GM23248 (cell line): ENCODE results near the gene ADNP. TPM values are rescaled to one million over a fixed set of nuclear protein-coding genes. Genes with fewer than 3 reads are reported as not detected.
"Not testable (repeated sequence)": the region's sequence is repeated elsewhere in the genome, so short reads cannot be mapped to it uniquely, and the experiment has no call there.

Source experiments
- DNase-seq: peaks from one replicate; pipeline ENCODE4 v3.0.0-alpha.2; 2015
- H2AFZ ChIP-seq: fragments of 200-600 bp; sonication (generic); 2 replicates; pipeline ENCODE4 v1.6.1; 2016; ENCODE audit warnings: antibody characterized with exemption
- H3F3A ChIP-seq: fragments of 200-600 bp; sonication (generic); 2 replicates; pipeline ENCODE4 v1.6.1; 2016; ENCODE audit warnings: mild to moderate bottlenecking, antibody characterized with exemption, mixed run types; ENCODE audit not compliant: insufficient read depth
- H3K27ac ChIP-seq: fragments of 200-600 bp; sonication (generic); 2 replicates; pipeline ENCODE4 v1.5.1; 2016; ENCODE audit warnings: mild to moderate bottlenecking
- H3K27me3 ChIP-seq: fragments of 200-600 bp; sonication (generic); replicated peaks from 2 replicates; pipeline ENCODE4 v1.6.1; 2016; ENCODE audit warnings: mild to moderate bottlenecking; ENCODE audit not compliant: insufficient read depth
- H3K36me3 ChIP-seq: fragments of 200-600 bp; sonication (generic); 2 replicates; pipeline ENCODE4 v1.6.1; 2016; ENCODE audit warnings: low read depth, mild to moderate bottlenecking
- H3K4me1 ChIP-seq: fragments of 200-600 bp; sonication (generic); 2 replicates; pipeline ENCODE4 v1.6.1; 2016; ENCODE audit warnings: mild to moderate bottlenecking; ENCODE audit not compliant: insufficient read depth
- H3K4me2 ChIP-seq: fragments of 200-600 bp; sonication (generic); one replicate; pipeline ENCODE4 v1.6.1; 2016; ENCODE audit warnings: mild to moderate bottlenecking; ENCODE audit not compliant: unreplicated experiment
- H3K4me3 ChIP-seq: fragments of 200-600 bp; sonication (generic); 2 replicates; pipeline ENCODE4 v1.5.1; 2016; ENCODE audit warnings: mild to moderate bottlenecking
- H3K79me2 ChIP-seq: fragments of 200-600 bp; sonication (generic); 2 replicates; pipeline ENCODE4 v1.6.1; 2016; ENCODE audit warnings: mild to moderate bottlenecking; ENCODE audit not compliant: insufficient read depth
- H3K9ac ChIP-seq: fragments of 200-600 bp; sonication (generic); 2 replicates; pipeline ENCODE4 v1.6.1; 2016; ENCODE audit warnings: mild to moderate bottlenecking
- H3K9me2 ChIP-seq: fragments of 200-600 bp; sonication (generic); 2 replicates; pipeline ENCODE4 v1.6.1; 2016; ENCODE audit warnings: mixed run types, mild to moderate bottlenecking, moderate library complexity; ENCODE audit not compliant: insufficient read depth
- H3K9me3 ChIP-seq: fragments of 200-600 bp; sonication (generic); one replicate; pipeline ENCODE4 v1.6.1; 2017; ENCODE audit warnings: low read depth
- H4K20me1 ChIP-seq: fragments of 200-600 bp; sonication (generic); 2 replicates; pipeline ENCODE4 v1.6.0; 2016; ENCODE audit not compliant: insufficient read depth
- EZH2 ChIP-seq: fragments of 200-600 bp; sonication (generic); IDR thresholded peaks from 2 replicates; pipeline ENCODE4 v1.6.1; 2018; ENCODE audit warnings: antibody characterized with exemption, mild to moderate bottlenecking; ENCODE audit not compliant: insufficient read depth, poor library complexity, severe bottlenecking
- EZH2phosphoT487 ChIP-seq: fragments of 200-600 bp; sonication (generic); IDR thresholded peaks from 2 replicates; pipeline ENCODE4 v1.6.1; 2018; ENCODE audit warnings: antibody characterized with exemption, moderate library complexity, mild to moderate bottlenecking, low read depth; ENCODE audit not compliant: insufficient read depth
- WGBS, 2 experiments: methylation state at CpG; one replicate each; pipeline ENCODE4 v1.1.6; 2015 to 2017; ENCODE audit warnings: low lambda C conversion rate in 2 of 2, low coverage in 1 of 2; ENCODE audit errors: missing lambda C conversion rate in 2 of 2; 5-methylcytosine and 5-hydroxymethylcytosine counted together
- in situ Hi-C: fragments of 300-500 bp; cut with MboI; formaldehyde crosslinking; loops from 2 replicates; pipeline ENCODE4 v1.15.0; 2020
- polyA plus RNA-seq: library from polyadenylated mRNA; unstranded; fragments of >200 nt; fragmentation: Nextera tagmentation; extraction: Ambion mirVana; gene quantifications from 2 replicates; pipeline ENCODE4 v1.2.1, GENCODE V29; 2016
- total RNA-seq: library from RNA; depleted of rRNA; stranded (reverse); fragments of >200 nt; shearing (Covaris generic); gene quantifications from 2 replicates; pipeline ENCODE4 v1.2.3, GENCODE V29; 2014

Gene ADNP
- total and polyA plus RNA-seq, 2 experiments from 2014 or later, result 14.9 to 34.2 TPM

DNA sequence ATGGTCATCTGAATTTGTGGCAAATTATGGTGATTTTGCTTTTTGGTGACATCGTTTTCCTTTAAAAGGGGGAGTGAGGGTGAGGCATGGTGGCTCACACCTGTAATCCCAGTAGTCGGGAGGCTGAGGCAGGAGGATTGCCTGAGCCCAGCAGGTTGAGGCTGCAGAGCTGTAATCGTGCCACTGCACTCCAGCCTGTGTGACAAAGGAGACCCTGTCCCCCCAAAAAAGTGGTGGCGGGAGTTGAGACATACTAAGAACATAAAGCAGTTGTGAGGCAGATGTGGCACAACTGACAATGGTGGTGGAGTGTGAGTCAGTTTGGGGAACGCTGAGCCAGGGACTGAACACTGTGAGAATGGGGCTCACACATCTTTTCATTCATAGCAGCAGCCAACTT lies 45.5 kb downstream of the ADNP start:
- no peak overlapping the region for H2AFZ ChIP-seq
- no peak overlapping the region for H3K4me2 ChIP-seq
- in situ Hi-C loops, result no loop called here
- TF ChIP-seq EZH2 (no peak), EZH2phosphoT487 (no peak)
- H3K36me3 ChIP-seq, result peaks cover 24% of the 10 kb centered on the region
- H3K9me3 ChIP-seq, result no peaks in the 10 kb centered on the region
- no peaks in the 10 kb centered on the region for H3K4me1 ChIP-seq
- no peak for DNase-seq
- peaks cover 17% of the 10 kb centered on the region; the same call in 1 of the 2 replicates for H3F3A ChIP-seq
- peaks cover 24% of the 10 kb centered on the region for H3K79me2 ChIP-seq
- H4K20me1 ChIP-seq, result no peaks in the 10 kb centered on the region
- 74 to 81% methylated on average over 5 of the region's 5 CpGs for WGBS, 2 experiments
- H3K27me3 ChIP-seq, result no peaks in the 10 kb centered on the region
- H3K4me3 ChIP-seq, result no peak overlapping the region
- no peak overlapping the region for H3K27ac ChIP-seq
- H3K9ac ChIP-seq, result no peak overlapping the region
- no peaks in the 10 kb centered on the region for H3K9me2 ChIP-seq

- peaks cover 17% of the 10 kb centered on the region for H3K36me3 ChIP-seq
- TF ChIP-seq EZH2, result no peak
- no peak for TF ChIP-seq EZH2phosphoT487
- DNase-seq, result no peak
- no peak overlapping the region for H3K4me2 ChIP-seq
- H3K27me3 ChIP-seq, result no peaks in the 10 kb centered on the region
- 58 to 67% methylated on average over 7 of the region's 7 CpGs for WGBS, 2 experiments
- H3K27ac ChIP-seq, result no peak overlapping the region
- in situ Hi-C loops, result no loop called here
- H3K4me1 ChIP-seq, result no peaks in the 10 kb centered on the region
- H3F3A ChIP-seq, result peaks cover 12% of the 10 kb centered on the region; the same call in 1 of the 2 replicates
- H4K20me1 ChIP-seq, result no peaks in the 10 kb centered on the region
- no peak overlapping the region for H2AFZ ChIP-seq
- no peaks in the 10 kb centered on the region for H3K9me3 ChIP-seq
- H3K9ac ChIP-seq, result no peak overlapping the region
- no peak overlapping the region for H3K4me3 ChIP-seq
- no peaks in the 10 kb centered on the region for H3K9me2 ChIP-seq
- peaks cover 17% of the 10 kb centered on the region for H3K79me2 ChIP-seq
These were observed 46.2 kb downstream of the ADNP start for GRCh38 chr20:50885068-50885467.

GRCh38 chr20:50883856-50884255 lies 47.4 kb downstream of the ADNP start:
- H3K9me3 ChIP-seq, result no peaks in the 10 kb centered on the region
- in situ Hi-C loops, result no loop called here
- H3K27ac ChIP-seq, result no peak overlapping the region
- peaks cover 12% of the 10 kb centered on the region; the same call in 1 of the 2 replicates for H3F3A ChIP-seq
- H4K20me1 ChIP-seq, result no peaks in the 10 kb centered on the region
- no peak for DNase-seq
- H3K36me3 ChIP-seq, result 0 out of 2 replicates have a peak, but pooled peaks cover 4% of the 10 kb centered on the region
- no peaks in the 10 kb centered on the region for H3K4me1 ChIP-seq
- H3K9me2 ChIP-seq, result no peaks in the 10 kb centered on the region
- no peak for TF ChIP-seq EZH2
- peaks cover 6% of the 10 kb centered on the region; the same call in 1 of the 2 replicates for H3K79me2 ChIP-seq
- no peak overlapping the region for H2AFZ ChIP-seq
- WGBS, 2 experiments, result 85% methylated on average over 11 of the region's 11 CpGs
- H3K9ac ChIP-seq, result no peak overlapping the region
- no peaks in the 10 kb centered on the region for H3K27me3 ChIP-seq
- H3K4me3 ChIP-seq, result no peak overlapping the region
- no peak overlapping the region for H3K4me2 ChIP-seq

- H3K27ac ChIP-seq, H3K4me1 ChIP-seq, H3K27me3 ChIP-seq, H3K4me3 ChIP-seq, H3K9me2 ChIP-seq, H3K36me3 ChIP-seq, H3K4me2 ChIP-seq, in situ Hi-C loops, H3K9ac ChIP-seq, H3F3A ChIP-seq, H2AFZ ChIP-seq, H3K9me3 ChIP-seq, H4K20me1 ChIP-seq, H3K79me2 ChIP-seq, DNase-seq: not testable (repeated sequence)
- 95 to 98% methylated on average over 5 of the region's 5 CpGs for WGBS, 2 experiments
These were observed 49.3 kb downstream of the ADNP start for GRCh38 chr20:50881759-50882424.
